Mesenchymal stem cell (in vitro differentiated cells and primary cell): ENCODE measurements around the gene IGFBP6.

Experiments
- DNase-seq: peaks from one replicate; pipeline ENCODE4 v3.0.0-alpha.2; 2013
- H2AFZ ChIP-seq: one replicate; pipeline ENCODE4 v1.6.1; 2013; ENCODE audit warnings: low read depth, mild to moderate bottlenecking, control low read depth, inconsistent platforms, low read length, moderate library complexity
- H2AK5ac ChIP-seq: 2 replicates; pipeline ENCODE4 v1.6.1; 2013; ENCODE audit warnings: low read length, moderate library complexity, mild to moderate bottlenecking, inconsistent platforms; ENCODE audit not compliant: severe bottlenecking
- H2BK120ac ChIP-seq: one replicate; pipeline ENCODE4 v1.6.1; 2013; ENCODE audit warnings: low read depth, mild to moderate bottlenecking, inconsistent platforms, low read length, moderate library complexity
- H2BK12ac ChIP-seq, 2 experiments: one replicate each; pipeline ENCODE4 v1.6.1; 2013; ENCODE audit warnings: inconsistent platforms in 2 of 2, low read length in 2 of 2, mild to moderate bottlenecking in 2 of 2, moderate library complexity in 2 of 2, control low read depth in 1 of 2
- H2BK15ac ChIP-seq: one replicate; pipeline ENCODE4 v1.6.1; 2013; ENCODE audit warnings: mild to moderate bottlenecking, low read depth, inconsistent platforms; ENCODE audit not compliant: poor library complexity, severe bottlenecking
- H2BK5ac ChIP-seq: 2 replicates; pipeline ENCODE4 v1.6.1; 2013; ENCODE audit warnings: low read depth, mild to moderate bottlenecking, low read length, control low read depth, inconsistent platforms; ENCODE audit not compliant: poor library complexity, severe bottlenecking
- H3K14ac ChIP-seq, 2 experiments: one replicate each; pipeline ENCODE4 v1.6.1; 2013; ENCODE audit warnings: inconsistent platforms in 2 of 2, low read length in 2 of 2, control low read depth in 1 of 2, mild to moderate bottlenecking in 1 of 2, moderate library complexity in 1 of 2
- H3K18ac ChIP-seq, 2 experiments: one replicate each; pipeline ENCODE4 v1.6.1; 2013; ENCODE audit warnings: inconsistent platforms in 2 of 2, low read length in 2 of 2, control low read depth in 1 of 2, low read depth in 1 of 2, mild to moderate bottlenecking in 1 of 2
- H3K23ac ChIP-seq, 2 experiments: one replicate each; pipeline ENCODE4 v1.6.1; 2013; ENCODE audit warnings: inconsistent platforms in 2 of 2, low read length in 2 of 2, mild to moderate bottlenecking in 2 of 2, moderate library complexity in 2 of 2, control low read depth in 1 of 2
- H3K27ac ChIP-seq: 2 replicates; pipeline ENCODE4 v1.5.1; 2013; ENCODE audit warnings: mild to moderate bottlenecking, moderate library complexity, low read length, control low read depth, inconsistent platforms; ENCODE audit not compliant: poor library complexity, severe bottlenecking
- H3K27me3 ChIP-seq, 2 experiments: 2 replicates each; pipeline versions ENCODE4 v1.6.1 to v1.7.0; 2013; ENCODE audit warnings: low read length in 2 of 2, mild to moderate bottlenecking in 2 of 2, moderate library complexity in 2 of 2, control low read depth in 1 of 2, inconsistent platforms in 1 of 2; ENCODE audit not compliant: control insufficient read depth in 1 of 2, insufficient read depth in 1 of 2
- H3K36me3 ChIP-seq, 2 experiments: 2 replicates each; pipeline versions ENCODE4 v1.6.1 to v1.7.0; 2013; ENCODE audit warnings: low read length in 2 of 2, control low read depth in 1 of 2, inconsistent platforms in 1 of 2, low read depth in 1 of 2, mild to moderate bottlenecking in 1 of 2; ENCODE audit not compliant: insufficient read depth in 2 of 2, control insufficient read depth in 1 of 2
- H3K4ac ChIP-seq, 2 experiments: one replicate each; pipeline ENCODE4 v1.6.1; 2013; ENCODE audit warnings: inconsistent platforms in 2 of 2, low read length in 2 of 2, mild to moderate bottlenecking in 2 of 2, moderate library complexity in 2 of 2, control low read depth in 1 of 2, low read depth in 1 of 2
- H3K4me1 ChIP-seq: 2 replicates; pipeline ENCODE4 v1.6.1; 2013; ENCODE audit warnings: low read depth, low read length, control low read depth; ENCODE audit not compliant: control insufficient read depth, insufficient read depth
- H3K4me2 ChIP-seq: 2 replicates; pipeline ENCODE4 v1.6.1; 2013; ENCODE audit warnings: low read length, mild to moderate bottlenecking, inconsistent platforms; ENCODE audit not compliant: poor library complexity, severe bottlenecking
- H3K4me3 ChIP-seq, 2 experiments: 2 replicates each; pipeline versions ENCODE4 v1.5.1 to v1.7.0; 2013; ENCODE audit warnings: low read length in 2 of 2, mild to moderate bottlenecking in 2 of 2, control low read depth in 1 of 2, low read depth in 1 of 2; ENCODE audit not compliant: insufficient read depth in 1 of 2
- H3K79me1 ChIP-seq: replicated peaks from 2 replicates; pipeline ENCODE4 v1.6.1; 2013; ENCODE audit warnings: mild to moderate bottlenecking, control low read depth, low read length, inconsistent platforms; ENCODE audit not compliant: poor library complexity, severe bottlenecking
- H3K9ac ChIP-seq: 2 replicates; pipeline ENCODE4 v1.7.0; 2013; ENCODE audit warnings: mild to moderate bottlenecking, low read length, moderate library complexity
- H3K9me3 ChIP-seq: 2 replicates; pipeline ENCODE4 v1.7.0; 2013; ENCODE audit warnings: mild to moderate bottlenecking, low read length; ENCODE audit not compliant: control insufficient read depth
- H4K8ac ChIP-seq: one replicate; pipeline ENCODE4 v1.6.1; 2013; ENCODE audit warnings: inconsistent platforms, mild to moderate bottlenecking, low read length, moderate library complexity
- H4K91ac ChIP-seq: one replicate; pipeline ENCODE4 v1.6.1; 2013; ENCODE audit warnings: mild to moderate bottlenecking, low read length, inconsistent platforms
- WGBS: methylation state at CpG from one replicate; pipeline ENCODE4 v1.1.7; 2013; ENCODE audit warnings: mixed read lengths; 5-methylcytosine and 5-hydroxymethylcytosine counted together

IGFBP6 gene

DNA sequence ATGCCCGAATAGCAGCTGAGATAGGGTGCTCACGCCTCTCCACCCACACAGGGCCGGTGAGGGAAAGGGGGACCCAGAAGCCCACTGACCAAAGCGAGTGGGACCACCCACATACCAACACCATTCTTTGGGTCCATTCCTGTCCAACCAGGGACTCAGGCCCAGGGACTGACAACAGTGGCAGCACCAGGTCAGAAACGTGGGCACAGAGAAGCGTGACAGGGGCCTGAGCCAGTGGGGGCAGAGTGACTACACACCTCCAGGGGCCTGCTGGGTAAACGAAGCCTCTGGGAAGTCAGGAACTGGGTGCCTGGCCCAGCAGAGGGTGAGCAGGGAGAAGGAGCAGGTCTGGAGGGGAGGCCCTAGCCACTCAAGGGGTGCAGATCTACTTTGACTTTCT lies 32.0 kb upstream of the IGFBP6 start:
- 80% methylated on average over 7 of the region's 7 CpGs for WGBS
- peaks cover 27% of the 10 kb centered on the region for H3K4me1 ChIP-seq
- peak overlapping the region in 1 of 2 experiments; percentile 50 for H3K4me3 ChIP-seq
- no peak overlapping the region for H3K18ac ChIP-seq
- H2BK12ac ChIP-seq, result no peak overlapping the region
- no peaks in the 10 kb centered on the region for H3K27me3 ChIP-seq
- H4K91ac ChIP-seq, result no peak overlapping the region
- H4K8ac ChIP-seq, result peak overlapping the region; percentile 35
- H3K36me3 ChIP-seq, result peaks cover 55 to 77% of the 10 kb centered on the region in 2 experiments
- H2BK5ac ChIP-seq, result no peak overlapping the region
- no peak overlapping the region for H2BK15ac ChIP-seq
- no peak for DNase-seq
- H3K27ac ChIP-seq, result no peak overlapping the region
- no peak overlapping the region for H3K4me2 ChIP-seq
- H2AFZ ChIP-seq, result no peak overlapping the region
- H3K14ac ChIP-seq, result no peak overlapping the region
- no peak overlapping the region for H3K4ac ChIP-seq
- H2BK120ac ChIP-seq, result no peak overlapping the region
- peak overlapping the region; percentile 86 for H3K9ac ChIP-seq
- no peak overlapping the region for H2AK5ac ChIP-seq
- H3K23ac ChIP-seq, result no peak overlapping the region
- peaks cover 3% of the 10 kb centered on the region for H3K79me1 ChIP-seq
- no peaks in the 10 kb centered on the region for H3K9me3 ChIP-seq

DNA sequence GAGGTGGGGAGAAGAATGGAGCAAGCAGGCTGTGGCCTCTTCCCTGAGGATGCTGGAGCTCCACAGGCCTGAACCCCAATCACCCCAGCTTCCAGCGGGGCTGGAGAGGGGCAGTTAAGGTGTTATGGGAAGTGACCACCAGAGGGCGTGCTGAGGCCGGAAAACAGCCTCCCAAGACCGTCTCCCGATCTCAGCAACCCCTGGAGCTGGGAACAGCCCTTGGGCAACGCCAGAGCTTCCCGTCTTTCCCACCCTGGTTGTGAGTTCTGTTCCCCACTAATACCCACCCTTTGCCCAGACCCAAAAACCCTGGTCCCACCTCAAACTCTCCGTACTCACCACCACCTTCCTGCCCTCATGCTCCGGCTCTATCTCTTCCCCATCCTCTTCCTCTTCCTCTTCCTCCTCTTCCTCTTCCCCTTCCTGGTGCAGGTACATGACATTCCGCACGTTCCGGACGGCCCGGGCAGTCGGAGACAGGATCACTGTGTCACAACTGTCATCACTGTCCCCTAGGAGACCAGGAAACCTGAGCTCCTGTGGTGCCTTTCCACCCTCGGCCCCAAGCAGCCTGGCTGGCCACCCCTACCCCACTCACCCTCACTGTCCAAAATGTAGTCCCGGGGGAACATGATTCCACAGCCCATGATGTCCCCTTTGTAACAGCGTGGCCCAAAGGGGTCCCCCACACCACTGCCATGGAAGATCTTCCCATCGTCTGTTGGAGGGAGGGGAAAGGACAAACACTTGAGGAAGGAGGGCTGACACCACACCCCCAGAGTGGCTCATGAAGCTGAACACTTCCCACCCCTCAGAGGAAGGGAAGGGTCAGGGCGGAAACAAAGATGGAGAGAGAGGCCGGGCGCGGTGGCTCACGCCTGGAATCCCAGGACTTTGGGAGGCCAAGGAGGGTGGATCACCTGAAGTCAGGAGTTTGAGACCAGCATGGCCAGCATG lies 31.2 kb upstream of the IGFBP6 start:
- Histone ChIP-seq H3K4me1 (peaks cover 30% of the 10 kb centered on the region), H4K91ac (peak overlapping the region; percentile 77), H3K79me1 (peaks cover 5% of the 10 kb centered on the region), H2BK15ac (no peak overlapping the region), H3K4me2 (no peak overlapping the region), H3K9me3 (no peaks in the 10 kb centered on the region), H3K36me3 (peaks cover 49 to 75% of the 10 kb centered on the region in 2 experiments), H3K14ac (peak overlapping the region in 1 of 2 experiments; percentile 35), H3K4me3 (peak overlapping the region; percentile 15 to 67), H3K27ac (no peak overlapping the region), H2BK12ac (peak overlapping the region; percentile 75 to 94), H3K18ac (peak overlapping the region; percentile 65 to 75), H3K9ac (peak overlapping the region; percentile 86), H2AK5ac (peak overlapping the region; percentile 43), H3K27me3 (no peaks in the 10 kb centered on the region), H3K23ac (no peak overlapping the region), H3K4ac (peak overlapping the region; percentile 13 to 41), H4K8ac (peak overlapping the region; percentile 70), H2AFZ (no peak overlapping the region), H2BK120ac (no peak overlapping the region), H2BK5ac (no peak overlapping the region)
- peak; percentile 83 for DNase-seq
- WGBS, result 52% methylated on average over 19 of the region's 24 CpGs

GRCh38 chr12:53067074-53067992 lies 30.1 kb upstream of the IGFBP6 start:
- no peak overlapping the region for H2AFZ ChIP-seq
- H3K4me1 ChIP-seq, result peaks cover 29% of the 10 kb centered on the region
- H3K9me3 ChIP-seq, result no peaks in the 10 kb centered on the region
- H2AK5ac ChIP-seq, result no peak overlapping the region
- no peak overlapping the region for H2BK5ac ChIP-seq
- peaks cover 38 to 71% of the 10 kb centered on the region in 2 experiments for H3K36me3 ChIP-seq
- H3K23ac ChIP-seq, result no peak overlapping the region
- H3K4ac ChIP-seq, result peak overlapping the region in 1 of 2 experiments; percentile 18
- H3K14ac ChIP-seq, result peak overlapping the region in 1 of 2 experiments; percentile 29
- no peak overlapping the region for H3K27ac ChIP-seq
- H3K4me3 ChIP-seq, result no peak overlapping the region
- H3K18ac ChIP-seq, result peak overlapping the region in 1 of 2 experiments; percentile 23
- H2BK12ac ChIP-seq, result no peak overlapping the region
- no peak overlapping the region for H3K4me2 ChIP-seq
- no peak overlapping the region for H4K91ac ChIP-seq
- H3K9ac ChIP-seq, result peak overlapping the region; percentile 48
- peaks cover 8% of the 10 kb centered on the region for H3K79me1 ChIP-seq
- WGBS, result 61% methylated on average over 6 of the region's 7 CpGs
- no peaks in the 10 kb centered on the region for H3K27me3 ChIP-seq
- no peak for DNase-seq
- H2BK15ac ChIP-seq, result no peak overlapping the region
- no peak overlapping the region for H2BK120ac ChIP-seq
- peak overlapping the region; percentile 28 for H4K8ac ChIP-seq
